Measurements from ENCODE around the gene GDF15.

DNA sequence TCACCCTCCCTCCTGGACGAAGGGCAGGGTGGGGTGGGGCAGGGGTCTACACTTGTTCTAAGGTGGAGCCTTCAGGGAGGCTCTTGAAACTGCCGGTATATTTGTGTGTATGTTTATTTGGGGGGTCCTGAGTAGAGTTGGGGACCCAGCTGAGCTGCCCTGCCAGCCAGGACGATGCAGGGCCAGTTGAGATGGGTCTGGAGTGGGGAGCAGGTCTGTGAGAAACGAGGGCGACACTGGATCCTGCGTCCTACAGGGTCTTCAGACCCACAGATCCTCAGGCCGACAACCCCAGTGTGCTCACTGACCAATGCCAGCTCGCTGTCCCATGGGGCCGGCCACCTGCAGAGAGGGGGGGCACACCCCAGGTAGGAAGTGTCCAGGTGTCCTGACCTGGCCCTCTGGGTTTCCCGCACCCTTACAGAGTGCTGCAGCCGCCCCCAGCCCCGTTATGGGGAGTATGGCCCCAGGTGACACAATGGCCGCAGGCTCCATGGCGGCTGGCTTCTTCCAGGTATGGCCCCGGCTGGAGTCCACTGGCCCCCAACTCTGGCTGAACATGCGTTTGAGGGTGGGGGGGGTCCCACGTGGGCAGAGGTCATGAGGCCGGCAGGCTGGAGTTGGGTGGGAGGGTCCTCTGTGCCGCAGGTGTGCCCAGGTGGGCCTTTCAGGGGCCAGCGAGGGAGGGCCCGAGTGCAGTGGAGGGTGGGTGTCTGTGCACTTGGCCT, 44.6 kb downstream of the GDF15 start:
- TF ChIP-seq CBFB (CRISPR knock-in tag; IDR thresholded peaks at IDR 0.05; ENCODE audit: low read depth) (no peak), SMAD4 (CRISPR knock-in tag; IDR thresholded peaks at IDR 0.05) (no peak), FOXJ3 (CRISPR knock-in tag; IDR thresholded peaks at IDR 0.05; ENCODE audit: borderline replicate concordance) (no peak), CREM (CRISPR knock-in tag; IDR thresholded peaks at IDR 0.05) (no peak), NR2C2 (CRISPR knock-in tag; IDR thresholded peaks at IDR 0.05) (no peak), ELF4 (CRISPR knock-in tag; IDR thresholded peaks at IDR 0.05; ENCODE audit: low read depth) (no peak), ATF1 (CRISPR knock-in tag; IDR thresholded peaks at IDR 0.05) (no peak), ZNF138 (CRISPR knock-in tag; conservative IDR thresholded peaks at IDR 0.05) (no peak), ZBTB21 (CRISPR knock-in tag; IDR thresholded peaks at IDR 0.05; ENCODE audit: borderline replicate concordance) (no peak)
- TF ChIP-seq, protein P1, sequence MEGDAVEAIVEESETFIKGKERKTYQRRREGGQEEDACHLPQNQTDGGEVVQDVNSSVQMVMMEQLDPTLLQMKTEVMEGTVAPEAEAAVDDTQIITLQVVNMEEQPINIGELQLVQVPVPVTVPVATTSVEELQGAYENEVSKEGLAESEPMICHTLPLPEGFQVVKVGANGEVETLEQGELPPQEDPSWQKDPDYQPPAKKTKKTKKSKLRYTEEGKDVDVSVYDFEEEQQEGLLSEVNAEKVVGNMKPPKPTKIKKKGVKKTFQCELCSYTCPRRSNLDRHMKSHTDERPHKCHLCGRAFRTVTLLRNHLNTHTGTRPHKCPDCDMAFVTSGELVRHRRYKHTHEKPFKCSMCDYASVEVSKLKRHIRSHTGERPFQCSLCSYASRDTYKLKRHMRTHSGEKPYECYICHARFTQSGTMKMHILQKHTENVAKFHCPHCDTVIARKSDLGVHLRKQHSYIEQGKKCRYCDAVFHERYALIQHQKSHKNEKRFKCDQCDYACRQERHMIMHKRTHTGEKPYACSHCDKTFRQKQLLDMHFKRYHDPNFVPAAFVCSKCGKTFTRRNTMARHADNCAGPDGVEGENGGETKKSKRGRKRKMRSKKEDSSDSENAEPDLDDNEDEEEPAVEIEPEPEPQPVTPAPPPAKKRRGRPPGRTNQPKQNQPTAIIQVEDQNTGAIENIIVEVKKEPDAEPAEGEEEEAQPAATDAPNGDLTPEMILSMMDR (IDR thresholded peaks at IDR 0.05) = no peak
- TF ChIP-seq, protein P2, sequence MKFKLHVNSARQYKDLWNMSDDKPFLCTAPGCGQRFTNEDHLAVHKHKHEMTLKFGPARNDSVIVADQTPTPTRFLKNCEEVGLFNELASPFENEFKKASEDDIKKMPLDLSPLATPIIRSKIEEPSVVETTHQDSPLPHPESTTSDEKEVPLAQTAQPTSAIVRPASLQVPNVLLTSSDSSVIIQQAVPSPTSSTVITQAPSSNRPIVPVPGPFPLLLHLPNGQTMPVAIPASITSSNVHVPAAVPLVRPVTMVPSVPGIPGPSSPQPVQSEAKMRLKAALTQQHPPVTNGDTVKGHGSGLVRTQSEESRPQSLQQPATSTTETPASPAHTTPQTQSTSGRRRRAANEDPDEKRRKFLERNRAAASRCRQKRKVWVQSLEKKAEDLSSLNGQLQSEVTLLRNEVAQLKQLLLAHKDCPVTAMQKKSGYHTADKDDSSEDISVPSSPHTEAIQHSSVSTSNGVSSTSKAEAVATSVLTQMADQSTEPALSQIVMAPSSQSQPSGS (CRISPR knock-in tag; IDR thresholded peaks at IDR 0.05; ENCODE audit: borderline replicate concordance, low read depth) = no peak

Measured in WTC11 (cell line).